Left renal cortex interstitium (tissue), 4 donors: Measurements from ENCODE around the gene RARG. TPM values are rescaled to one million over a fixed set of nuclear protein-coding genes. Genes with fewer than 3 reads are reported as not detected.
"Not testable (repeated sequence)": the region's sequence is repeated elsewhere in the genome, so short reads cannot be mapped to it uniquely, and the experiment has no call there.

Experiments
- DNase-seq, 4 donors: peaks; one replicate each; pipeline ENCODE4 v3.0.0-alpha.2; 2013; ENCODE audit warnings: low read depth in 4 of 4, low spot score in 2 of 4, missing footprints in 1 of 4
- polyA plus RNA-seq, 4 donors: library from polyadenylated mRNA; unstranded; fragments of 120-200 nt; gene quantifications; one replicate each; pipeline ENCODE4 v1.2.1, GENCODE V29; 2013; ENCODE audit not compliant: insufficient read length in 4 of 4

Gene RARG
- polyA plus RNA-seq, 4 donors: 27.5 to 39.6 (median 36.5) TPM

- no peak for DNase-seq
Measured at GRCh38 chr12:53212931-53213330, 19.1 kb downstream of the RARG start.

- no peak for DNase-seq
Measured at GRCh38 chr12:53211476-53212381, 20.3 kb downstream of the RARG start.

- no peak for DNase-seq
Measured at GRCh38 chr12:53210843-53211242, 21.2 kb downstream of the RARG start.

- DNase-seq: no peak
Measured at GRCh38 chr12:53208877-53209463, 23.0 kb downstream of the RARG start.

GRCh38 chr12:53208435-53208834, 23.6 kb downstream of the RARG start:
- DNase-seq: no peak

- DNase-seq: no peak
Measured at GRCh38 chr12:53207042-53207441, 25.0 kb downstream of the RARG start, which contains the start of gene ITGB7. Gene ITGB7, minus strand, starts transcription at chr12:53207251. Its CDS starts 6,808 bp downstream, at chr12:53200443.

GRCh38 chr12:53205747-53206419, 26.1 kb downstream of the RARG start:
- DNase-seq: no peak

GRCh38 chr12:53204351-53204750, 27.7 kb downstream of the RARG start:
- no peak for DNase-seq

GRCh38 chr12:53202316-53202715, 29.7 kb downstream of the RARG start:
- not testable (repeated sequence) for DNase-seq

GRCh38 chr12:53201639-53202038, 30.4 kb downstream of the RARG start:
- no peak for DNase-seq

- no peak for DNase-seq
Measured at GRCh38 chr12:53201177-53201541, 30.9 kb downstream of the RARG start.

GRCh38 chr12:53200458-53201176, 31.4 kb downstream of the RARG start:
- DNase-seq: no peak

GRCh38 chr12:53200107-53200457, 31.9 kb downstream of the RARG start:
- DNase-seq: no peak

- DNase-seq: no peak
Measured at GRCh38 chr12:53199700-53200099, 32.3 kb downstream of the RARG start.

GRCh38 chr12:53198486-53199110, 33.4 kb downstream of the RARG start:
- no peak for DNase-seq

- no peak for DNase-seq
Measured at GRCh38 chr12:53197011-53197640, 34.9 kb downstream of the RARG start.

GRCh38 chr12:53196486-53196885, 35.5 kb downstream of the RARG start:
- no peak for DNase-seq

GRCh38 chr12:53195516-53196420, 36.2 kb downstream of the RARG start:
- no peak for DNase-seq

- DNase-seq: no peak
Measured at GRCh38 chr12:53194973-53195372, 37.0 kb downstream of the RARG start.
